GM23338 (cell line): ENCODE measurements around the gene SPEM2. TPM values are rescaled to one million over a fixed set of nuclear protein-coding genes. Genes with fewer than 3 reads are reported as not detected.

Source experiments
- ATAC-seq: fragments of 200-7000 bp; cut with Tn5 transposase; 3 replicates; pipeline ENCODE4 v1.9.1; 2020
- DNase-seq: peaks from one replicate; pipeline ENCODE4 v3.0.0-alpha.2; 2015; ENCODE audit warnings: low spot score
- H2AFZ ChIP-seq: fragments of 200-600 bp; sonication (generic); 2 replicates; pipeline ENCODE4 v1.8.0; 2016; ENCODE audit warnings: antibody characterized with exemption, mild to moderate bottlenecking, moderate library complexity
- H3F3A ChIP-seq: fragments of 200-600 bp; sonication (generic); replicated peaks from 2 replicates; pipeline ENCODE4 v1.8.0; 2017; ENCODE audit warnings: antibody characterized with exemption, mixed run types, low read depth
- H3K27ac ChIP-seq: fragments of 200-600 bp; sonication (generic); 2 replicates; pipeline ENCODE4 v1.6.1; 2016; ENCODE audit warnings: low read depth
- H3K27me3 ChIP-seq: fragments of 200-600 bp; sonication (generic); 2 replicates; pipeline ENCODE4 v1.8.0; 2016; ENCODE audit warnings: mild to moderate bottlenecking, mixed run types, moderate library complexity; ENCODE audit not compliant: insufficient read depth
- H3K36me3 ChIP-seq: fragments of 200-600 bp; sonication (generic); 2 replicates; pipeline ENCODE4 v1.8.0; 2016; ENCODE audit warnings: mild to moderate bottlenecking; ENCODE audit not compliant: insufficient read depth
- H3K4me1 ChIP-seq: fragments of 200-600 bp; sonication (generic); 2 replicates; pipeline ENCODE4 v1.8.0; 2016; ENCODE audit warnings: mild to moderate bottlenecking, moderate library complexity; ENCODE audit not compliant: insufficient read depth
- H3K4me2 ChIP-seq: fragments of 200-600 bp; sonication (generic); 2 replicates; pipeline ENCODE4 v1.7.1; 2017; ENCODE audit warnings: mixed run types
- H3K4me3 ChIP-seq: fragments of 200-600 bp; sonication (generic); 2 replicates; pipeline ENCODE4 v1.6.1; 2016; ENCODE audit warnings: mixed run types
- H3K79me2 ChIP-seq: fragments of 200-600 bp; sonication (generic); replicated peaks from 2 replicates; pipeline ENCODE4 v1.8.0; 2017; ENCODE audit warnings: mild to moderate bottlenecking; ENCODE audit not compliant: insufficient read depth
- H3K9me2 ChIP-seq: fragments of 200-600 bp; sonication (generic); 2 replicates; pipeline ENCODE4 v1.8.0; 2017; ENCODE audit not compliant: insufficient read depth
- H4K20me1 ChIP-seq: fragments of 200-600 bp; sonication (generic); replicated peaks from 2 replicates; pipeline ENCODE4 v1.8.0; 2017; ENCODE audit warnings: mild to moderate bottlenecking; ENCODE audit not compliant: insufficient read depth
- H3K27ac Mint-ChIP-seq: 2 replicates; pipeline ENCODE4 v1.8.0; 2020; ENCODE audit warnings: inconsistent platforms, mild to moderate bottlenecking, moderate library complexity, mixed read lengths
- H3K27me3 Mint-ChIP-seq: 3 replicates; pipeline ENCODE4 v1.8.0; 2022; ENCODE audit warnings: low read depth, mild to moderate bottlenecking, moderate library complexity, mixed read lengths, inconsistent platforms; ENCODE audit not compliant: insufficient read depth, poor library complexity
- H3K36me3 Mint-ChIP-seq: 3 replicates; pipeline ENCODE4 v1.8.0; 2021; ENCODE audit warnings: low read depth, mild to moderate bottlenecking, inconsistent platforms, moderate library complexity, mixed read lengths
- H3K4me1 Mint-ChIP-seq: 3 replicates; pipeline ENCODE4 v1.8.0; 2020; ENCODE audit warnings: mild to moderate bottlenecking, inconsistent platforms, mixed read lengths
- H3K4me3 Mint-ChIP-seq: 3 replicates; pipeline ENCODE4 v1.8.0; 2021; ENCODE audit warnings: moderate library complexity, mild to moderate bottlenecking, inconsistent platforms, mixed read lengths
- H3K9me3 Mint-ChIP-seq: 3 replicates; pipeline ENCODE4 v1.8.0; 2020; ENCODE audit warnings: moderate library complexity, mild to moderate bottlenecking, inconsistent platforms, mixed read lengths
- CREB1 ChIP-seq: fragments of 250-450 bp; sonication (Bioruptor Pico); IDR thresholded peaks from 2 replicates; pipeline ENCODE4 v1.5.0; 2020; ENCODE audit warnings: low read depth, mild to moderate bottlenecking, moderate library complexity
- CTCF ChIP-seq, 2 experiments: fragments of 200-600 bp in 1 of 2; sonication (generic) in 1 of 2; conservative IDR thresholded peaks; 2 replicates each; pipeline versions ENCODE4 v1.5.1 to v1.6.1; 2016 to 2017; ENCODE audit warnings: antibody characterized with exemption in 2 of 2, low read depth in 2 of 2, mild to moderate bottlenecking in 2 of 2, moderate library complexity in 1 of 2
- EZH2 ChIP-seq: fragments of 200-600 bp; sonication (generic); IDR thresholded peaks from one replicate; pipeline ENCODE4 v1.8.0; 2017; ENCODE audit warnings: antibody characterized with exemption, mild to moderate bottlenecking, low read depth; ENCODE audit not compliant: unreplicated experiment
- EZH2phosphoT487 ChIP-seq: fragments of 200-600 bp; sonication (generic); IDR thresholded peaks from one replicate; pipeline ENCODE4 v1.8.1; 2018; ENCODE audit warnings: antibody characterized with exemption; ENCODE audit not compliant: unreplicated experiment
- JUNB ChIP-seq: IDR thresholded peaks from one replicate; pipeline ENCODE4 v1.6.1; 2016; ENCODE audit warnings: antibody characterized with exemption; ENCODE audit not compliant: unreplicated experiment
- NANOG ChIP-seq: IDR thresholded peaks from 2 replicates; pipeline ENCODE4 v1.6.1; 2016; ENCODE audit warnings: antibody characterized with exemption, borderline replicate concordance
- POLR2AphosphoS5 ChIP-seq: IDR thresholded peaks from 2 replicates; pipeline ENCODE4 v1.6.1; 2016; ENCODE audit warnings: antibody characterized with exemption, low read depth
- REST ChIP-seq: IDR thresholded peaks from one replicate; pipeline ENCODE4 v1.6.1; 2018; ENCODE audit warnings: antibody characterized with exemption; ENCODE audit not compliant: unreplicated experiment
- STAT1 ChIP-seq: IDR thresholded peaks from one replicate; pipeline ENCODE4 v1.6.1; 2016; ENCODE audit warnings: antibody characterized with exemption; ENCODE audit not compliant: unreplicated experiment
- ZNF114 ChIP-seq: fragments of 250-450 bp; sonication (Bioruptor Pico); IDR thresholded peaks from 2 replicates; pipeline ENCODE4 v1.5.0; 2020; ENCODE audit warnings: mild to moderate bottlenecking, moderate library complexity
- ZNF331 ChIP-seq: fragments of 250-450 bp; sonication (Bioruptor Pico); IDR thresholded peaks from 2 replicates; pipeline ENCODE4 v1.5.0; 2020; ENCODE audit warnings: low read depth, mild to moderate bottlenecking, moderate library complexity
- ZNF462 ChIP-seq: fragments of 250-450 bp; sonication (Bioruptor Pico); IDR thresholded peaks from 2 replicates; pipeline ENCODE4 v1.5.0; 2020; ENCODE audit warnings: mild to moderate bottlenecking, moderate library complexity
- polyA plus RNA-seq: library from polyadenylated mRNA; unstranded; fragments of >200 nt; fragmentation: Nextera tagmentation; extraction: Ambion mirVana; gene quantifications from 2 replicates; pipeline ENCODE4 v1.2.1, GENCODE V29; 2016
- total RNA-seq: library from RNA; depleted of rRNA; stranded (reverse); fragments of >200 nt; shearing (Covaris generic); gene quantifications from 2 replicates; pipeline ENCODE4 v1.2.3, GENCODE V29; 2014
- TF ChIP-seq, protein P1 (sequence below): IDR thresholded peaks from 2 replicates; pipeline ENCODE4 v1.6.1; 2016; ENCODE audit warnings: antibody characterized with exemption

The SPEM2 gene
- total and polyA plus RNA-seq, 2 experiments from 2014 or later, result not detected

DNA sequence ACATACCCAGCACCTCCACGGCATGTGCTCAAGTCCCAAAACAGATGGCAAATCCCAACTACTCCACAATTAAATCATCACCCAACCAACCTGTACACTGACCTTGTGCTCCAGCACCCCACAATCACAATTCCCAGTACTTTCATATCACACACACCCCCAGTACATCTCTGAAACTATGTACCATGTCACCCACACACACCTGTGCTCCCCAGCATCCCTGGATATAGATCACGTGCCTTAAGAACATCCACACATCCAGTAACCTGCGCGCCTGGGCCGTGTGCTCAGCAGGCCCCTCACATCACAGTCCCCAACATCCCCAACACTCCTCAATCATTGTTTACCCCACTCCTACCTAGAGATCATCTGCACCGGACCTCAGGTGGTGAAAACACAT, 15.7 kb upstream of the SPEM2 start:
- H3K27me3 Mint-ChIP-seq, result peaks cover 13% of the 10 kb centered on the region
- Histone ChIP-seq H3K4me3 (no peak overlapping the region), H3K27ac (no peak overlapping the region), H2AFZ (no peak overlapping the region), H3F3A (peaks cover 13% of the 10 kb centered on the region), H4K20me1 (no peaks in the 10 kb centered on the region; the same call in 1 of the 2 replicates), H3K27me3 (no peaks in the 10 kb centered on the region), H3K4me2 (no peak overlapping the region), H3K4me1 (peaks cover 22% of the 10 kb centered on the region), H3K9me2 (no peaks in the 10 kb centered on the region), H3K79me2 (peaks cover 8% of the 10 kb centered on the region; the same call in 1 of the 2 replicates), H3K36me3 (no peaks in the 10 kb centered on the region; the same call in 1 of the 2 replicates)
- no peak overlapping the region; the same call in 2 of the 3 replicates for H3K4me3 Mint-ChIP-seq
- peaks cover 36% of the 10 kb centered on the region for H3K4me1 Mint-ChIP-seq
- DNase-seq, result no peak
- no peak for ATAC-seq
- TF ChIP-seq NANOG, result no peak
- no peak for TF ChIP-seq CTCF (conservative IDR thresholded peaks at IDR 0.05; ENCODE audit: low read depth in 2 of 2)
- no peak for TF ChIP-seq POLR2AphosphoS5
- TF ChIP-seq ZNF462 (CRISPR knock-in tag), result no peak
- TF ChIP-seq ZNF114 (CRISPR knock-in tag), result no peak
- TF ChIP-seq CREB1 (CRISPR knock-in tag), result no peak
- TF ChIP-seq EZH2phosphoT487, result no peak
- TF ChIP-seq, protein P1, sequence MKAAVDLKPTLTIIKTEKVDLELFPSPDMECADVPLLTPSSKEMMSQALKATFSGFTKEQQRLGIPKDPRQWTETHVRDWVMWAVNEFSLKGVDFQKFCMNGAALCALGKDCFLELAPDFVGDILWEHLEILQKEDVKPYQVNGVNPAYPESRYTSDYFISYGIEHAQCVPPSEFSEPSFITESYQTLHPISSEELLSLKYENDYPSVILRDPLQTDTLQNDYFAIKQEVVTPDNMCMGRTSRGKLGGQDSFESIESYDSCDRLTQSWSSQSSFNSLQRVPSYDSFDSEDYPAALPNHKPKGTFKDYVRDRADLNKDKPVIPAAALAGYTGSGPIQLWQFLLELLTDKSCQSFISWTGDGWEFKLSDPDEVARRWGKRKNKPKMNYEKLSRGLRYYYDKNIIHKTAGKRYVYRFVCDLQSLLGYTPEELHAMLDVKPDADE, result no peak
- TF ChIP-seq STAT1, result no peak
- no peak for TF ChIP-seq JUNB
- no peak for TF ChIP-seq REST
- TF ChIP-seq EZH2, result no peak
- TF ChIP-seq ZNF331 (CRISPR knock-in tag), result no peak
- H3K9me3 Mint-ChIP-seq, result no peaks in the 10 kb centered on the region
- H3K27ac Mint-ChIP-seq, result no peak overlapping the region
- peaks cover 21% of the 10 kb centered on the region for H3K36me3 Mint-ChIP-seq
